GM23248 (cell line): ENCODE measurements around the gene POU4F3.

Source experiments
- EZH2 ChIP-seq: fragments of 200-600 bp; sonication (generic); IDR thresholded peaks from 2 replicates; pipeline ENCODE4 v1.6.1; 2018; ENCODE audit warnings: antibody characterized with exemption, mild to moderate bottlenecking; ENCODE audit not compliant: insufficient read depth, poor library complexity, severe bottlenecking
- EZH2phosphoT487 ChIP-seq: fragments of 200-600 bp; sonication (generic); IDR thresholded peaks from 2 replicates; pipeline ENCODE4 v1.6.1; 2018; ENCODE audit warnings: antibody characterized with exemption, moderate library complexity, mild to moderate bottlenecking, low read depth; ENCODE audit not compliant: insufficient read depth

DNA sequence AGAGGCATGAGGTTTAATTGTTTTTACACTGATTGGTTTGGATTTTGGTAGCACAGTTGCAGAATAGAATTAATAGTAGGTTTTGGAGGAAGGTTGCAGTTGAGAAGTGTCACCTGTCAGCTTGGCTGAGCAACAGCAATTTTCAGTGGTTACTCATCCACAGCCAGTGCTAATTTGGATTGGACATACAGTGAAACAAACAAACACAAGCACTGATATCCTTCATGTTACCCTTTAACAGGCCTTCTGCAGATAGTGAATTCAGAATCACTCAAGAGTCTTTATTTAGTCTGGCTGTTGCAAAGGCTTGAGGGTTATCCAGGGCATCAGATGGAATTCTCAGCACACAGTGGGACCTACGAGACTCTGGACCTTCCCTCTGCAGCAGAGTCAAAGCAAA, 31.8 kb upstream of the POU4F3 start:
- TF ChIP-seq EZH2 (no peak), EZH2phosphoT487 (no peak)
